ENCODE results near the gene HSBP1L1. TPM values are rescaled to one million over a fixed set of nuclear protein-coding genes. Genes with fewer than 3 reads are reported as not detected.
A peak's percentile ranks its signal among the peaks of the same experiment; 100 is the strongest.

Gene HSBP1L1
- total RNA-seq, 1 donor from 2014 or later = 1.3 TPM

- H3K27ac ChIP-seq = no peak overlapping the region
These were observed 20.2 kb upstream of the HSBP1L1 start for GRCh38 chr18:79944126-79944731.

GRCh38 chr18:79944746-79945117 is 19.7 kb upstream of the HSBP1L1 start:
- TF ChIP-seq CTCF (IDR thresholded peaks at IDR 0.05) = no peak
- intact Hi-C loops (cut with DNase I) = no loop called here
- Histone ChIP-seq H3K4me1 (peaks cover 4 to 12% of the 10 kb centered on the region in 2 donors), H3K4me3 (no peak overlapping the region), H3K27ac (no peak overlapping the region), H3K9me3 (no peaks in the 10 kb centered on the region), H3K36me3 (peaks cover 28 to 38% of the 10 kb centered on the region in 2 donors), H3K27me3 (no peaks in the 10 kb centered on the region)
- peak in 1 of 2 donors; percentile 55 for DNase-seq (ENCODE audit: low spot score in 2 of 2)

More at GRCh38 chr18:79944126-79944731, 20.2 kb upstream of the HSBP1L1 start:
- H3K4me1 ChIP-seq = peaks cover 0 to 7% of the 10 kb centered on the region in 2 donors
- no peak for TF ChIP-seq CTCF (IDR thresholded peaks at IDR 0.05)
- H3K36me3 ChIP-seq = peaks cover 28 to 40% of the 10 kb centered on the region in 2 donors
- intact Hi-C loops (cut with DNase I) = no loop called here
- H3K27me3 ChIP-seq = no peaks in the 10 kb centered on the region
- DNase-seq (ENCODE audit: low spot score in 2 of 2) = peak in 1 of 2 donors; percentile 59
- no peak overlapping the region for H3K4me3 ChIP-seq
- H3K9me3 ChIP-seq = no peaks in the 10 kb centered on the region

GRCh38 chr18:79945118-79946042 is 19.1 kb upstream of the HSBP1L1 start:
- Histone ChIP-seq H3K27ac (no peak overlapping the region), H3K9me3 (no peaks in the 10 kb centered on the region), H3K36me3 (peaks cover 24 to 31% of the 10 kb centered on the region in 2 donors), H3K4me1 (peaks cover 10 to 18% of the 10 kb centered on the region in 2 donors), H3K27me3 (no peaks in the 10 kb centered on the region), H3K4me3 (no peak overlapping the region)
- intact Hi-C loops (cut with DNase I) = no loop called here
- peak in 1 of 2 donors; percentile 58 for DNase-seq (ENCODE audit: low spot score in 2 of 2)
- TF ChIP-seq CTCF (IDR thresholded peaks at IDR 0.05) = no peak

DNA sequence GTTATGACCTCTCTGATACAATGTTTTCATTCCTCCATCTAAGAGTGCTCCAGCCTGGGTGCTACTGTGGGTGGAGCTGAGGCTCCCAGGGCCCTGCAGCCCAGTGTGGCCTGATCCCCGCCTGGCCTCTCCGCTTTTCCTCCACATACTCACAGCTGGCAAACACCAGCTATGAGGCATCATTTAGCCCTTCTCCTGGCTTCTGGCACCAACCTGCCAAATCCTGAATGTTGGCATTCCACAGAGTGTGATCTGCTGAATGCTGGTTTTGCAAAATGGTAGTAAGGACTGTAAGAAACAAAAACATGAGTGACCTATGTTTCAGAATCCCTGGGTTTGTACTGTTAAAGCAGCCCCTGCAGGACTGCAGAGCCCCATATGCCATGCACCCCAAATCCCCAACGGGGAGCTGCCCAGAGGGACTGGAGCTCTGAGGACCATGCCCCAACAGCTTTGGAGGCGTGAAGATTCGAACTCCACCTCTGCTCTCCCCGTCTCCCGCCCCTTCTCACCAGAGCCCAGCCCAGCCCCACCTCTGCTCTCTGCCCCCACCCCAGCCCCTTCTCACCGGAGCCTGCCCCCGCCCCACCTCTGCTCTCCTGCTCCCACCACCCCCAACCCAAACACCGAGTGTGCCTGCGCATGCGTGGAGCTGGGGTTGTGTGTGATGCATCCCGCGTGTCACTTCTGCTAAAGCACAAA is 17.2 kb upstream of the HSBP1L1 start:
- TF ChIP-seq CTCF (IDR thresholded peaks at IDR 0.05) = no peak
- DNase-seq (ENCODE audit: low spot score in 2 of 2) = peak in 1 of 2 donors; percentile 38
- Histone ChIP-seq H3K27me3 (no peaks in the 10 kb centered on the region), H3K36me3 (peaks cover 10 to 13% of the 10 kb centered on the region in 2 donors), H3K27ac (no peak overlapping the region), H3K9me3 (no peaks in the 10 kb centered on the region), H3K4me3 (no peak overlapping the region), H3K4me1 (peaks cover 11 to 21% of the 10 kb centered on the region in 2 donors)
- intact Hi-C loops (cut with DNase I) = no loop called here

DNA sequence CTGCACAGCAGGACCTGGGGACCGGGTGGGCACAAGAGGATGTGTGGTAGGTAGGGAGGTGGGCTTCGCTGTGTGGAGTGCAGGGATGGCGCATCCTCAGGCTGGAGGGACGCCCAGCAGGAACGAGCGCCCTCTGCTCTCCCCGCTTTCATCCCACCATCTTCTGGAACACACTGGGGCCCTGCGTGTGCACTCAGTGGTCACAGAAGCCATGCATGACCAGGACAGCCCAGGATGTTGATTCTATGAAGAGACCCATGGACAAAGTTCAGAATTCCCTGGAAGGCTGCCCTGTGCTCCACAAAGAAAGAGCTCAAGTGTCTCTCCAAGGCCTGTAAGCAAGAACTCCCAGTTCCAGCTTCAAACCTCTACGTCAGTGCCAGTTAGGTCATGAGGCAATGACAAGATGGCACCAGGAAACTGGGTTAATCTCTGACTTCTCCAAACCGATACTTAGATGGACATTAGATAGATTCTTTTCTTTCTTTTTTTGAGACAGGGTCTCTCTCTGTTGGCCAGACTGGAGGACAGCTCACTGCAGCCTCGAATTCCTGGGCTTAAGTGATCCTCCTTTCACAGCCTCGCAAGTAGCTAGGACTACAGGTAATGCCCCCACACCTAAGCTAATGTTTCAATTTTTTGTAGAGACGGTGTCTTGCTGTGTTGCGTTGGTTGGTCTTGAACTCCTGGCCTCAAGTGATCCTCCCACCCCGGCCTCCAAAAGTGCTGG is 16.4 kb upstream of the HSBP1L1 start:
- H3K27me3 ChIP-seq = no peaks in the 10 kb centered on the region
- no peak overlapping the region for H3K27ac ChIP-seq
- no peaks in the 10 kb centered on the region for H3K9me3 ChIP-seq
- peak in 1 of 2 donors; percentile 44 for DNase-seq (ENCODE audit: low spot score in 2 of 2)
- no peak for TF ChIP-seq CTCF (IDR thresholded peaks at IDR 0.05)
- H3K4me3 ChIP-seq = no peak overlapping the region
- H3K4me1 ChIP-seq = peaks cover 11 to 23% of the 10 kb centered on the region in 2 donors
- intact Hi-C loops (cut with DNase I) = no loop called here
- H3K36me3 ChIP-seq = peaks cover 4% of the 10 kb centered on the region in 2 donors

All from ascending aorta (tissue), 2 donors.